ENCODE measurements around the gene TULP3. TPM values are rescaled to one million over a fixed set of nuclear protein-coding genes. Genes with fewer than 3 reads are reported as not detected.

Gene TULP3
- total RNA-seq, 2 donors from 2014 or later, result 10.1 to 12.6 TPM

- DNase-seq, result no peak
- no peak overlapping the region for H3K4me3 ChIP-seq
- no peak for TF ChIP-seq CTCF (IDR thresholded peaks at IDR 0.05)
- H3K4me1 ChIP-seq, result no peaks in the 10 kb centered on the region
- H3K36me3 ChIP-seq, result peaks cover 3% of the 10 kb centered on the region
- no peaks in the 10 kb centered on the region for H3K9me3 ChIP-seq
- no peak overlapping the region for H3K27ac ChIP-seq
- H3K27me3 ChIP-seq, result no peaks in the 10 kb centered on the region
- intact Hi-C loops (cut with DNase I), result no loop called here
- H3K9ac ChIP-seq (ENCODE audit: low read depth in 2 of 2, low read length in 2 of 2), result no peak overlapping the region
These were observed 40.2 kb downstream of the TULP3 start for GRCh38 chr12:2930865-2931264.

GRCh38 chr12:2933586-2933985 is 42.9 kb downstream of the TULP3 start:
- no peaks in the 10 kb centered on the region for H3K4me1 ChIP-seq
- intact Hi-C loops (cut with DNase I), result no loop called here
- no peaks in the 10 kb centered on the region for H3K27me3 ChIP-seq
- no peak overlapping the region for H3K9ac ChIP-seq (ENCODE audit: low read depth in 2 of 2, low read length in 2 of 2)
- H3K27ac ChIP-seq, result no peak overlapping the region
- DNase-seq, result no peak
- H3K4me3 ChIP-seq, result no peak overlapping the region
- no peaks in the 10 kb centered on the region for H3K9me3 ChIP-seq
- no peaks in the 10 kb centered on the region for H3K36me3 ChIP-seq
- TF ChIP-seq CTCF (IDR thresholded peaks at IDR 0.05), result no peak

- intact Hi-C loops (cut with DNase I), result no loop called here
- no peaks in the 10 kb centered on the region for H3K9me3 ChIP-seq
- TF ChIP-seq CTCF (IDR thresholded peaks at IDR 0.05), result no peak
- no peak overlapping the region for H3K4me3 ChIP-seq
- DNase-seq, result no peak
- H3K4me1 ChIP-seq, result no peaks in the 10 kb centered on the region
- H3K36me3 ChIP-seq, result no peaks in the 10 kb centered on the region
- no peaks in the 10 kb centered on the region for H3K27me3 ChIP-seq
- no peak overlapping the region for H3K27ac ChIP-seq
- H3K9ac ChIP-seq (ENCODE audit: low read depth in 2 of 2, low read length in 2 of 2), result no peak overlapping the region
These were observed 43.7 kb downstream of the TULP3 start for GRCh38 chr12:2934371-2934770.

GRCh38 chr12:2936301-2936700 is 45.6 kb downstream of the TULP3 start:
- Histone ChIP-seq H3K36me3 (no peaks in the 10 kb centered on the region), H3K27ac (no peak overlapping the region), H3K4me1 (no peaks in the 10 kb centered on the region), H3K9ac (ENCODE audit: low read depth in 2 of 2, low read length in 2 of 2) (no peak overlapping the region), H3K27me3 (no peaks in the 10 kb centered on the region), H3K9me3 (no peaks in the 10 kb centered on the region), H3K4me3 (no peak overlapping the region)
- no peak for TF ChIP-seq CTCF (IDR thresholded peaks at IDR 0.05)
- no peak for DNase-seq
- intact Hi-C loops (cut with DNase I), result no loop called here

- Histone ChIP-seq H3K36me3 (no peaks in the 10 kb centered on the region), H3K9ac (ENCODE audit: low read depth in 2 of 2, low read length in 2 of 2) (no peak overlapping the region), H3K27ac (no peak overlapping the region), H3K4me1 (no peaks in the 10 kb centered on the region), H3K27me3 (no peaks in the 10 kb centered on the region), H3K4me3 (no peak overlapping the region), H3K9me3 (no peaks in the 10 kb centered on the region)
- intact Hi-C loops (cut with DNase I), result no loop called here
- DNase-seq, result no peak
- TF ChIP-seq CTCF (IDR thresholded peaks at IDR 0.05), result no peak
These were observed 46.8 kb downstream of the TULP3 start for GRCh38 chr12:2937500-2937899.

GRCh38 chr12:2939191-2939590 is 48.5 kb downstream of the TULP3 start:
- H3K36me3 ChIP-seq, result no peaks in the 10 kb centered on the region
- H3K9ac ChIP-seq (ENCODE audit: low read depth in 2 of 2, low read length in 2 of 2), result no peak overlapping the region
- H3K4me1 ChIP-seq, result no peaks in the 10 kb centered on the region
- H3K27me3 ChIP-seq, result no peaks in the 10 kb centered on the region
- TF ChIP-seq CTCF (IDR thresholded peaks at IDR 0.05), result no peak
- intact Hi-C loops (cut with DNase I), result no loop called here
- H3K9me3 ChIP-seq, result no peaks in the 10 kb centered on the region
- no peak overlapping the region for H3K27ac ChIP-seq
- no peak for DNase-seq
- H3K4me3 ChIP-seq, result no peak overlapping the region
